HG03469 (cell line): ENCODE results near the gene JAZF1.
"Not testable (repeated sequence)": the region's sequence is repeated elsewhere in the genome, so short reads cannot be mapped to it uniquely, and the experiment has no call there.

Source experiments
- ATAC-seq: cut with Tn5 transposase; IDR thresholded peaks from one replicate; pipeline ENCODE4 v1.9.1; 2021; ENCODE audit warnings: mild to moderate bottlenecking, moderate library complexity, moderate number of reproducible peaks; ENCODE audit not compliant: unreplicated experiment

JAZF1 gene

GRCh38 chr7:28018020-28018419 is 162.6 kb downstream of the JAZF1 start:
- ATAC-seq: no peak

GRCh38 chr7:28017372-28017771 is 163.2 kb downstream of the JAZF1 start:
- no peak for ATAC-seq

GRCh38 chr7:28016297-28016696 is 164.3 kb downstream of the JAZF1 start:
- ATAC-seq: no peak

- ATAC-seq: no peak
Measured at GRCh38 chr7:28015169-28015568, 165.4 kb downstream of the JAZF1 start.

GRCh38 chr7:28014340-28014739 is 166.3 kb downstream of the JAZF1 start:
- not testable (repeated sequence) for ATAC-seq

GRCh38 chr7:28013441-28013840 is 167.2 kb downstream of the JAZF1 start:
- no peak for ATAC-seq

- ATAC-seq: no peak
Measured at GRCh38 chr7:28013019-28013418, 167.6 kb downstream of the JAZF1 start.

- ATAC-seq: no peak
Measured at GRCh38 chr7:28008911-28009310, 171.7 kb downstream of the JAZF1 start.

GRCh38 chr7:28008171-28008570 is 172.4 kb downstream of the JAZF1 start:
- ATAC-seq: no peak

- no peak for ATAC-seq
Measured at GRCh38 chr7:28006491-28006890, 174.1 kb downstream of the JAZF1 start.

- ATAC-seq: no peak
Measured at GRCh38 chr7:28005847-28006231, 174.8 kb downstream of the JAZF1 start.

GRCh38 chr7:28005075-28005846 is 175.3 kb downstream of the JAZF1 start:
- no peak for ATAC-seq

- no peak for ATAC-seq
Measured at GRCh38 chr7:28003408-28003807, 177.2 kb downstream of the JAZF1 start.

GRCh38 chr7:28002638-28003037 is 178.0 kb downstream of the JAZF1 start:
- ATAC-seq: no peak

- ATAC-seq: no peak
Measured at GRCh38 chr7:28001896-28002295, 178.7 kb downstream of the JAZF1 start.

- no peak for ATAC-seq
Measured at GRCh38 chr7:27999829-28000228, 180.8 kb downstream of the JAZF1 start.

- ATAC-seq: no peak
Measured at GRCh38 chr7:27998382-27998781, 182.2 kb downstream of the JAZF1 start.

GRCh38 chr7:27997188-27997707 is 183.3 kb downstream of the JAZF1 start:
- ATAC-seq: no peak

GRCh38 chr7:27996141-27996540 is 184.5 kb downstream of the JAZF1 start:
- no peak for ATAC-seq

- ATAC-seq: no peak
Measured at GRCh38 chr7:27995228-27995627, 185.4 kb downstream of the JAZF1 start.

GRCh38 chr7:27994639-27995038 is 186.0 kb downstream of the JAZF1 start:
- no peak for ATAC-seq

- ATAC-seq: no peak
Measured at GRCh38 chr7:27992755-27993493, 187.7 kb downstream of the JAZF1 start.
